LNCaP clone FGC (cell line): ENCODE data around the gene C5orf46.

ENCODE experiments used
- DNase-seq: peaks from one replicate; pipeline ENCODE4 v3.0.0-alpha.2; 2011; ENCODE audit warnings: low read depth
- H3K4me3 ChIP-seq: 2 replicates; pipeline ENCODE4 v1.5.1; 2011; ENCODE audit warnings: mild to moderate bottlenecking, low read depth, low read length, control low read depth
- CTCF ChIP-seq: IDR thresholded peaks from 2 replicates; pipeline ENCODE4 v1.5.1; 2012; ENCODE audit warnings: mild to moderate bottlenecking; ENCODE audit not compliant: control insufficient read depth, insufficient read depth; ENCODE audit errors: extremely low read depth

The C5orf46 gene

GRCh38 chr5:147912011-147912410, 5.7 kb upstream of the C5orf46 start:
- DNase-seq, result no peak
- no peak for TF ChIP-seq CTCF
- no peak overlapping the region for H3K4me3 ChIP-seq

- TF ChIP-seq CTCF, result no peak
- DNase-seq, result peak; percentile 100
- H3K4me3 ChIP-seq, result no peak overlapping the region
Observed at GRCh38 chr5:147911427-147911826, 5.1 kb upstream of the C5orf46 start.

GRCh38 chr5:147904110-147904509, 2.2 kb downstream of the C5orf46 start:
- TF ChIP-seq CTCF, result no peak
- H3K4me3 ChIP-seq, result no peak overlapping the region
- no peak for DNase-seq

GRCh38 chr5:147902609-147903115, 3.7 kb downstream of the C5orf46 start:
- H3K4me3 ChIP-seq, result no peak overlapping the region
- DNase-seq, result no peak
- no peak for TF ChIP-seq CTCF

- TF ChIP-seq CTCF, result no peak
- no peak overlapping the region for H3K4me3 ChIP-seq
- no peak for DNase-seq
Observed at GRCh38 chr5:147901599-147902039, 4.7 kb downstream of the C5orf46 start.

- H3K4me3 ChIP-seq, result no peak overlapping the region
- TF ChIP-seq CTCF, result no peak
- DNase-seq, result no peak
Observed at GRCh38 chr5:147898875-147899401, 7.4 kb downstream of the C5orf46 start.

GRCh38 chr5:147895864-147896263, 10.5 kb downstream of the C5orf46 start:
- no peak for TF ChIP-seq CTCF
- H3K4me3 ChIP-seq, result no peak overlapping the region

More at GRCh38 chr5:147895864-147896263, 10.5 kb downstream of the C5orf46 start:
- DNase-seq, result no peak
